ACC112 (cell line): ENCODE data around the gene KIR3DL3.
"Not testable (repeated sequence)": the region's sequence is repeated elsewhere in the genome, so short reads cannot be mapped to it uniquely, and the experiment has no call there.

ENCODE experiments used
- H2AFZ ChIP-seq: fragments of 200-600 bp; sonication (generic); one replicate; pipeline ENCODE4 v1.6.0; 2017; ENCODE audit warnings: antibody characterized with exemption, low read length; ENCODE audit not compliant: unreplicated experiment
- H3K27ac ChIP-seq: fragments of 200-600 bp; sonication (generic); 2 replicates; pipeline ENCODE4 v1.5.1; 2014; ENCODE audit warnings: low read depth, mild to moderate bottlenecking, antibody characterized with exemption, low read length, moderate library complexity
- H3K27me3 ChIP-seq: fragments of 200-600 bp; sonication (generic); 2 replicates; pipeline ENCODE4 v1.6.1; 2014; ENCODE audit warnings: mild to moderate bottlenecking, antibody characterized with exemption, low read length, moderate library complexity, mixed read lengths; ENCODE audit not compliant: insufficient read depth
- H3K36me3 ChIP-seq: fragments of 200-600 bp; sonication (generic); 2 replicates; pipeline ENCODE4 v1.6.1; 2016; ENCODE audit warnings: mild to moderate bottlenecking, antibody characterized with exemption, low read length, moderate library complexity, mixed read lengths; ENCODE audit not compliant: insufficient read depth
- H3K4me1 ChIP-seq: fragments of 200-600 bp; sonication (generic); one replicate; pipeline ENCODE4 v1.6.1; 2016; ENCODE audit warnings: low read length, mixed read lengths; ENCODE audit not compliant: insufficient read depth, unreplicated experiment, control insufficient read depth
- H3K4me3 ChIP-seq: fragments of 200-600 bp; sonication (generic); 2 replicates; pipeline ENCODE4 v1.5.1; 2014; ENCODE audit warnings: mild to moderate bottlenecking, low read depth, low read length
- H3K79me2 ChIP-seq: fragments of 200-600 bp; sonication (generic); one replicate; pipeline ENCODE4 v1.6.0; 2016; ENCODE audit warnings: low read length; ENCODE audit not compliant: control insufficient read depth, unreplicated experiment, insufficient read depth

KIR3DL3 gene

DNA sequence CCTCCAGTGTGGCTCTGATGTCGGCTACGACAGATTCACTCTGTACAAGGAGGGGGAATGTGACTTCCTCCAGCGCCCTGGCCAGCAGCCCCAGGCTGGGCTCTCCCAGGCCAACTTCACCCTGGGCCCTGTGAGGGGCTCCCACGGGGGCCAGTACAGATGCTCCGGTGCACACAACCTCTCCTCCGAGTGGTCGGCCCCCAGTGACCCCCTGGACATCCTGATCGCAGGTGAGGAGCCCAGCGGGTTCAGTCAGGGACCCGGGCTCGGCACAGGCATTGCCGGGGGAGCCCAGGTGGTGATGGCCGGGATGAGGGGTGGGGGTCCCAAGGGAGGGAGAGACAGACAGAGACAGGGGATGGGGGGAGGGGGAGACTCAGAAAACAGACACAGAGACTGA lies 26.5 kb upstream of the KIR3DL3 start:
- H3K4me1 ChIP-seq, H3K36me3 ChIP-seq, H2AFZ ChIP-seq, H3K4me3 ChIP-seq, H3K27me3 ChIP-seq, H3K27ac ChIP-seq, H3K79me2 ChIP-seq: not testable (repeated sequence)

- no peaks in the 10 kb centered on the region for H3K27me3 ChIP-seq
- H3K27ac ChIP-seq = no peak overlapping the region
These were observed 19.3 kb upstream of the KIR3DL3 start for GRCh38 chr19:54704928-54705327.

DNA sequence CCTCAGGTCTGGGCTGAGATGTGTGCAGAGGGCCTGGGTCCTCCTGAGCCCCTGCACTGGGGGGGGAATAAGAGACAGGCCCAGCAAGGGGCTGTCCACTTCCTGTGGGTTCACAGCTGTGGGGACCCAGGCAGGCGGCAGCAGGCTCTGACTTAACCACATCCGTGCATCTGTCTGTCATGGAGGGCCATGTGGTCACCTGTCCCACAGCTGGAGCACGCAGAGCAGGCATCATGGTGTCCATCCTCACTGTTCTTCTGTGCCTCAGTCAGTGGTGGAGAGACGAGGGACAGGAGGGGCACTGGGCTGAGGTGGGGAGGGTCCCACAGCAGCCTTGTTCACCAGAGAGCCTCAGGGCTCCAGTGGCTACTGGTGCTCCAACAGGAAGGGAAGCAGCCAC lies 16.3 kb upstream of the KIR3DL3 start:
- Histone ChIP-seq H3K27me3 (no peaks in the 10 kb centered on the region), H3K79me2 (no peaks in the 10 kb centered on the region), H3K36me3 (no peaks in the 10 kb centered on the region), H2AFZ (no peak overlapping the region), H3K27ac (no peak overlapping the region), H3K4me3 (no peak overlapping the region), H3K4me1 (no peaks in the 10 kb centered on the region)

More at GRCh38 chr19:54704928-54705327, 19.3 kb upstream of the KIR3DL3 start:
- Histone ChIP-seq H2AFZ (no peak overlapping the region), H3K4me1 (no peaks in the 10 kb centered on the region), H3K79me2 (no peaks in the 10 kb centered on the region), H3K36me3 (no peaks in the 10 kb centered on the region), H3K4me3 (no peak overlapping the region)

DNA sequence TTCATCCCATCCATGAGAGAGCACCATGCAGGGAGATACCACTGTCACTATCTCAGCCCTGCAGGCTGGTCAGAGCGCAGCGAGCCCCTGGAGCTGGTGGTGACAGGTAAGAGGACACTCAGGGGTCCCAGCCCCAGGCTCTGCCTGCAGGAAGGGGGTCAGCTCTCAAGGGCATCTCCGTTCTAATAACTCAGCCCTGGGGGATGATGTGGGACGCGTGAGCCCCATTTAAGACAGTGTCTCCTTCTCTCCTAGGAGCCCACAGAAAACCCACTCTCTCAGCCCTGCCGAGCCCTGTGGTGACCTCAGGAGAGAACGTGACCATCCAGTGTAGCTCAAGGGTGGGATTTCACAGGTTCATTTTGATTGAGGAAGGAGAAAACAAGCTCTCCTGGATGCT lies 15.5 kb upstream of the KIR3DL3 start:
- Histone ChIP-seq H3K4me1 (no peaks in the 10 kb centered on the region), H2AFZ (no peak overlapping the region), H3K4me3 (no peak overlapping the region), H3K27ac (no peak overlapping the region), H3K36me3 (no peaks in the 10 kb centered on the region), H3K27me3 (no peaks in the 10 kb centered on the region), H3K79me2 (no peaks in the 10 kb centered on the region)

DNA sequence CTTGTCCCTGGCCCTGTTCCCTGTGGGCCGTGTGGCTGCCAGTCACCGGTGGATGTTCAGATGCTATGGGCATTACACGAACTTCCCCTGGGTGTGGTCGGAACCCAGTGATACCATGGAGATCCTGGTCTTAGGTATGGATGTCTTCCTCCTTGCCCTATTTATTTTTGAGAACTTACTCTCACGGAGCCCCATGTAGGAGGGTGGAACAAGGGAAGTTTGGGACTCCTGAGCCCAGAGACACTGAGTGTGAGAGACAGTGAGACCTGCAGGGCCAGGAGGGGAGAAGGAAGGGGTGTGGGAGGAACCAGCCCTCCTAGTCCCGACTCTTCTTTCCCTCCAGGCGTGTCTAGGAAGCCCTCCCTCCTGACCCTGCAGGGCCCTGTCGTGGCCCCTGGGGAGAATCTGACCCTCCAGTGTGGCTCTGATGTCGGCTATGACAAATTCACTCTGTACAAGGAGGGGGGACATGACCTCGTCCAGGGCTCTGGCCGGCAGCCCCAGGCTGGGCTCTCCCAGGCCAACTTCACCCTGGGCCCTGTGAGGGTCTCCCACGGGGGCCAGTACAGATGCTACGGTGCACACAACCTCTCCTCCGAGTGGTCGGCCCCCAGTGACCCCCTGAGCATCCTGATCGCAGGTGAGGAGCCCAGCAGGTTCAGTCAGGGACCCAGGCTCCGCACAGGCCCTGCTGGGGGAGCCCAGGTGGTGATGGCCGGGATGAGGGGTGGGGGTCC lies 14.9 kb upstream of the KIR3DL3 start:
- H3K79me2 ChIP-seq = no peaks in the 10 kb centered on the region
- no peak overlapping the region for H3K4me3 ChIP-seq
- H3K4me1 ChIP-seq = no peaks in the 10 kb centered on the region
- H3K27me3 ChIP-seq = no peaks in the 10 kb centered on the region
- no peaks in the 10 kb centered on the region for H3K36me3 ChIP-seq
- H2AFZ ChIP-seq = no peak overlapping the region
- no peak overlapping the region for H3K27ac ChIP-seq

GRCh38 chr19:54709956-54710355 lies 14.3 kb upstream of the KIR3DL3 start:
- H3K4me3 ChIP-seq, H3K4me1 ChIP-seq, H3K36me3 ChIP-seq, H2AFZ ChIP-seq, H3K27me3 ChIP-seq, H3K79me2 ChIP-seq, H3K27ac ChIP-seq: not testable (repeated sequence)

DNA sequence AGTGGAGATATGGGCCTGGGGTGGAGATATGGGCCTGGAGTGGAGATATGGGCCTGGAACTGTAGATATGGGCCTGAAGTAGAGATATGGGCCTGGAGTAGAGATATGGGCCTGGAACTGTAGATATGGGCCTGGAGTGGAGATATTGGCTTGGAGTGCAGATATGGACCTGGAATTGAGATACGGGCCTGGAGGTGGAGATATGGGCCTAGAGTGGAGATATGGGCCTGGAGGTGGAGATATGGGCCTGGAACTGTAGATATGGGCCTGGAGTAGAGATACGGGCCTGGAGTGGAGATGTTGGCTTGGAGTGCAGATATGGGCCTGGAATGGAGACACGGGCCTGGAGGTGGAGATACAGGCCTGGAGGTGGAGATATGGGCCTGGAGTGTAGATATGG lies 402 bp downstream of the KIR3DL3 start:
- Histone ChIP-seq H3K27me3 (no peaks in the 10 kb centered on the region), H3K4me3 (no peak overlapping the region), H2AFZ (no peak overlapping the region), H3K27ac (no peak overlapping the region), H3K36me3 (no peaks in the 10 kb centered on the region), H3K79me2 (no peaks in the 10 kb centered on the region), H3K4me1 (no peaks in the 10 kb centered on the region)

GRCh38 chr19:54725321-54725720 lies 1.1 kb downstream of the KIR3DL3 start:
- Histone ChIP-seq H2AFZ (no peak overlapping the region), H3K36me3 (no peaks in the 10 kb centered on the region), H3K27me3 (no peaks in the 10 kb centered on the region), H3K79me2 (no peaks in the 10 kb centered on the region), H3K4me3 (no peak overlapping the region), H3K4me1 (no peaks in the 10 kb centered on the region), H3K27ac (no peak overlapping the region)

GRCh38 chr19:54727562-54727961 lies 3.3 kb downstream of the KIR3DL3 start:
- Histone ChIP-seq H3K79me2 (no peaks in the 10 kb centered on the region), H3K27ac (no peak overlapping the region), H3K4me3 (no peak overlapping the region), H3K27me3 (no peaks in the 10 kb centered on the region), H3K36me3 (no peaks in the 10 kb centered on the region), H3K4me1 (no peaks in the 10 kb centered on the region), H2AFZ (no peak overlapping the region)

DNA sequence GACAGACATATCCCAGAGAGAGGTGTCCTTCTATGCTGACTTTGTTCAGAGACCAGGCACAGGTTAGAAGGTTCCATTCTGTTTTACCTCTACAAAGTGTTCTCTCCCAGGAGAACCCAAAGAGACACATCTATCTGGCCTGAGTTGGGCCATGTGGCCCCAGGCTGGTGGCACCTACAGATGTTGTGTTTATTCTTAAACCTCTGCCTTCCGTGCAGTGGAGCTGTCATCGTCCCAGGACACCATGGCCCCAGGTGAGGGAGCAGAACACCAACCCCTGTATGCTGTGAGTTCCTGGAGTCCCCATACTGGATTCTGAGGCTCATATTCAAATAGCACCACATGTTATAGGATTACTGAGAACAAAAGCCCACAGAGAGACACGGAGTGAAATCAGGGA lies 3.9 kb downstream of the KIR3DL3 start:
- Histone ChIP-seq H3K36me3 (no peaks in the 10 kb centered on the region), H3K27me3 (no peaks in the 10 kb centered on the region)

GRCh38 chr19:54729416-54730188 lies 5.4 kb downstream of the KIR3DL3 start:
- H3K27me3 ChIP-seq = no peaks in the 10 kb centered on the region
- H2AFZ ChIP-seq = no peak overlapping the region
- H3K79me2 ChIP-seq = no peaks in the 10 kb centered on the region
- no peak overlapping the region for H3K27ac ChIP-seq
- H3K36me3 ChIP-seq = no peaks in the 10 kb centered on the region
- no peak overlapping the region for H3K4me3 ChIP-seq
- no peaks in the 10 kb centered on the region for H3K4me1 ChIP-seq

More for the DNA sequence above, 3.9 kb downstream of the KIR3DL3 start:
- H3K4me3 ChIP-seq = no peak overlapping the region
- H2AFZ ChIP-seq = no peak overlapping the region
- no peaks in the 10 kb centered on the region for H3K79me2 ChIP-seq
- H3K4me1 ChIP-seq = no peaks in the 10 kb centered on the region
- H3K27ac ChIP-seq = no peak overlapping the region
